Measurements from ENCODE around the gene CD38. TPM values are rescaled to one million over a fixed set of nuclear protein-coding genes. Genes with fewer than 3 reads are reported as not detected.
A peak's percentile ranks its signal among the peaks of the same experiment; 100 is the strongest.

CD38 gene
- total RNA-seq, 1 donor from 2014 or later = 0.34 TPM

- peaks cover 4% of the 10 kb centered on the region for H3K36me3 Mint-ChIP-seq
- no peak overlapping the region for H3K4me3 Mint-ChIP-seq
- no peak overlapping the region for H3K27ac Mint-ChIP-seq
- H3K9me3 Mint-ChIP-seq = peaks cover 12% of the 10 kb centered on the region
- peaks cover 9% of the 10 kb centered on the region for H3K4me1 Mint-ChIP-seq (ENCODE audit: unreplicated experiment)
- peaks cover 15% of the 10 kb centered on the region for H3K27me3 Mint-ChIP-seq
- TF ChIP-seq CTCF (conservative IDR thresholded peaks at IDR 0.05) = no peak
- DNase-seq (ENCODE audit: extremely low spot score, unreplicated experiment) = no peak
These were observed 119.4 kb downstream of the CD38 start for GRCh38 chr4:15897577-15897976.

GRCh38 chr4:15898902-15899301 lies 120.8 kb downstream of the CD38 start:
- H3K9me3 Mint-ChIP-seq = peaks cover 9% of the 10 kb centered on the region

GRCh38 chr4:15899511-15899910 lies 121.4 kb downstream of the CD38 start:
- peaks cover 14% of the 10 kb centered on the region for H3K27me3 Mint-ChIP-seq
- no peak overlapping the region for H3K4me3 Mint-ChIP-seq
- DNase-seq (ENCODE audit: extremely low spot score, unreplicated experiment) = no peak
- H3K27ac Mint-ChIP-seq = no peak overlapping the region
- TF ChIP-seq CTCF (conservative IDR thresholded peaks at IDR 0.05) = no peak
- H3K4me1 Mint-ChIP-seq (ENCODE audit: unreplicated experiment) = peaks cover 9% of the 10 kb centered on the region
- peaks cover 13% of the 10 kb centered on the region for H3K9me3 Mint-ChIP-seq
- H3K36me3 Mint-ChIP-seq = no peaks in the 10 kb centered on the region

More at GRCh38 chr4:15898902-15899301, 120.8 kb downstream of the CD38 start:
- H3K4me1 Mint-ChIP-seq (ENCODE audit: unreplicated experiment) = peaks cover 9% of the 10 kb centered on the region
- TF ChIP-seq CTCF (conservative IDR thresholded peaks at IDR 0.05) = no peak
- no peak overlapping the region for H3K4me3 Mint-ChIP-seq
- no peak for DNase-seq (ENCODE audit: extremely low spot score, unreplicated experiment)
- H3K27ac Mint-ChIP-seq = peak overlapping the region; percentile 75
- H3K36me3 Mint-ChIP-seq = peaks cover under 1% of the 10 kb centered on the region
- peaks cover 13% of the 10 kb centered on the region for H3K27me3 Mint-ChIP-seq

- Mint-ChIP-seq H3K4me3 (no peak overlapping the region), H3K27me3 (peaks cover 13% of the 10 kb centered on the region), H3K36me3 (no peaks in the 10 kb centered on the region), H3K9me3 (peaks cover 14% of the 10 kb centered on the region), H3K4me1 (ENCODE audit: unreplicated experiment) (peaks cover 9% of the 10 kb centered on the region), H3K27ac (no peak overlapping the region)
- TF ChIP-seq CTCF (conservative IDR thresholded peaks at IDR 0.05) = no peak
- no peak for DNase-seq (ENCODE audit: extremely low spot score, unreplicated experiment)
These were observed 122.9 kb downstream of the CD38 start for GRCh38 chr4:15901007-15901406.

GRCh38 chr4:15901998-15902397 lies 123.9 kb downstream of the CD38 start:
- TF ChIP-seq CTCF (conservative IDR thresholded peaks at IDR 0.05) = no peak
- Mint-ChIP-seq H3K4me1 (ENCODE audit: unreplicated experiment) (peaks cover 9% of the 10 kb centered on the region), H3K9me3 (peaks cover 14% of the 10 kb centered on the region), H3K4me3 (no peak overlapping the region), H3K27ac (no peak overlapping the region), H3K27me3 (peaks cover 13% of the 10 kb centered on the region), H3K36me3 (no peaks in the 10 kb centered on the region)
- no peak for DNase-seq (ENCODE audit: extremely low spot score, unreplicated experiment)

GRCh38 chr4:15902746-15903145 lies 124.6 kb downstream of the CD38 start:
- H3K4me3 Mint-ChIP-seq = no peak overlapping the region
- H3K4me1 Mint-ChIP-seq (ENCODE audit: unreplicated experiment) = peaks cover 9% of the 10 kb centered on the region
- H3K27ac Mint-ChIP-seq = no peak overlapping the region
- H3K27me3 Mint-ChIP-seq = peaks cover 13% of the 10 kb centered on the region
- no peaks in the 10 kb centered on the region for H3K36me3 Mint-ChIP-seq
- H3K9me3 Mint-ChIP-seq = peaks cover 14% of the 10 kb centered on the region
- no peak for DNase-seq (ENCODE audit: extremely low spot score, unreplicated experiment)
- TF ChIP-seq CTCF (conservative IDR thresholded peaks at IDR 0.05) = no peak

All from type B pancreatic cell (in vitro differentiated cells).